ENCODE results near the gene AKR7A3. TPM values are rescaled to one million over a fixed set of nuclear protein-coding genes. Genes with fewer than 3 reads are reported as not detected.

AKR7A3 gene
- total and polyA plus RNA-seq, 12 donors, result 0.13 to 0.66 (median 0.25) TPM; not detected in 2

DNA sequence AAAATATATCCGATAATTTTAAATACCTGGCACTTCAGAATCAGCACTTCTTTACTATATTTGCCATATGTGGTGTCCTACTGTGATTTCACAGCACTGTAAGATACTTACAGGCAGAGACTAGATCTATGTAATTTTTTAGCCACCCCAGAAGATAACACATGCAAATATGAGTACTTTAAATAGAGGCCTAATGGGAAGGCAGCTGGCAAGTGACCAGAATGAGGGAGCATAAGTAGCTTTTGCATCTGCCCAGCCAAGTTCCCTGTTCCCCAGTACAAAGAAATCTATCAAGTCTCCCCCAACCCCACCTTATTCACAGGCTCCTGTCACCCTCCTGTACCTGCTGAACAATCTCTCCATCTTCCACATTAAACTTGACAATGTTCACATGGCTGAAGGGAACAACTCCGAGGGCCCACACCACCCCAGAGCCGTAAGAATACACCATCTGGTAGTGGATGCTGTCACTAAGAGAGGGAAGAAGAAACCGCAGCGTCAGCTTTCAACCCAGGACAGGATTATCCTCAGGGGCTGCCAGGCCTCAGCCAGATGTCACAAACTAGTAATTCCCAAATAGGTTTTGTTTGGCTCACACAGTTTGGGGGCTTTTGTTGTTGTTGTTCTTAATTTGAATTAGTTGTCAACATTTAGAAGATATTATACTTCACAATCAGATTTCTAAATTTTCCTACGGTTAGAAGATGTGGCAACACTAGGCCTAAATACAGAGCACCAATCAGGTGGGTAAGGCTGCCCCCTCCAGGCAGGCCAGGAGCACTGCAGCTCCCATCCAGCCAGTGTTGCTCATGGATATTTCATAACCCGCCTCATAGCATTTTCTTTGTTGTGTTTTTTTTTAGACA, 47.7 kb downstream of the AKR7A3 start:
- Histone ChIP-seq H3K4me1 (peaks cover 0 to 15% (median 0%) of the 10 kb centered on the region in 9 donors), H3K4me3 (no peak overlapping the region), H3K27ac (peak overlapping the region in 2 of 10 donors; percentile 47 to 48), H3K9me3 (no peaks in the 10 kb centered on the region), H3K36me3 (peaks cover 0 to 98% (median 76%) of the 10 kb centered on the region in 9 donors), H3K27me3 (no peaks in the 10 kb centered on the region)
- TF ChIP-seq, protein P1, sequence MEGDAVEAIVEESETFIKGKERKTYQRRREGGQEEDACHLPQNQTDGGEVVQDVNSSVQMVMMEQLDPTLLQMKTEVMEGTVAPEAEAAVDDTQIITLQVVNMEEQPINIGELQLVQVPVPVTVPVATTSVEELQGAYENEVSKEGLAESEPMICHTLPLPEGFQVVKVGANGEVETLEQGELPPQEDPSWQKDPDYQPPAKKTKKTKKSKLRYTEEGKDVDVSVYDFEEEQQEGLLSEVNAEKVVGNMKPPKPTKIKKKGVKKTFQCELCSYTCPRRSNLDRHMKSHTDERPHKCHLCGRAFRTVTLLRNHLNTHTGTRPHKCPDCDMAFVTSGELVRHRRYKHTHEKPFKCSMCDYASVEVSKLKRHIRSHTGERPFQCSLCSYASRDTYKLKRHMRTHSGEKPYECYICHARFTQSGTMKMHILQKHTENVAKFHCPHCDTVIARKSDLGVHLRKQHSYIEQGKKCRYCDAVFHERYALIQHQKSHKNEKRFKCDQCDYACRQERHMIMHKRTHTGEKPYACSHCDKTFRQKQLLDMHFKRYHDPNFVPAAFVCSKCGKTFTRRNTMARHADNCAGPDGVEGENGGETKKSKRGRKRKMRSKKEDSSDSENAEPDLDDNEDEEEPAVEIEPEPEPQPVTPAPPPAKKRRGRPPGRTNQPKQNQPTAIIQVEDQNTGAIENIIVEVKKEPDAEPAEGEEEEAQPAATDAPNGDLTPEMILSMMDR (IDR thresholded peaks at IDR 0.05), result peak; percentile 85 to 98 (median 96)
- DNase-seq (peak; percentile 33 to 51), ATAC-seq (peak; percentile 80 to 94 (median 91))
- 64 to 72% methylated on average over 7 of the region's 7 CpGs for WGBS, 2 donors
- intact Hi-C loops (cut with DNase I), result loop anchor here in 8 of 10 donors (1.0 to 10.0 kb wide), 7 partner anchors 56 to 644 kb away; partner anchors contain the start of gene ALDH4A1 (in 1 of the 8)

DNA sequence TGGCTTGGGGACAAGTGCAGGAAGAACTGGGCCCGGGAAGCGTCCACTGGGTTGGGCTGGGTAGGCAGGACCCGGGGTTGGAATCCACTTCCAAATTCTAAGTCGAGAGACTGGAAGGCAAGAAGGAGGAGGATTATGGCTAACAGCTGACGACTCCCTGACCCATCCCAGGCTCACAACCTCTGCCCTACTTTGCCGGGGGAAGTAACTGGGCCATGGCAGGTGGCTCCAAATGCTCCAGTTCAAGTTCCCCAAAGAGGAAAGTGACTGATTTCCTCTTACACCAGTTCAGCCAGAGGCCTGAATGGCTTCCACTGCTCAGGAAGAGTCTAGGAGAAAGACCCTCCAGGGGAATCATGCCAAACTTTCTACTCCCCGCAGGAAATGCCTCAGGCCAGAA, 48.7 kb downstream of the AKR7A3 start:
- Histone ChIP-seq H3K4me3 (no peak overlapping the region), H3K27ac (peak overlapping the region in 1 of 10 donors; percentile 31), H3K27me3 (no peaks in the 10 kb centered on the region), H3K36me3 (peaks cover 0 to 100% (median 76%) of the 10 kb centered on the region in 9 donors), H3K4me1 (peaks cover 0 to 15% (median 0%) of the 10 kb centered on the region in 9 donors), H3K9me3 (no peaks in the 10 kb centered on the region)
- ATAC-seq, result no peak
- TF ChIP-seq, protein P1 (IDR thresholded peaks at IDR 0.05), result no peak
- WGBS, 2 donors, result 87 to 94% methylated on average over 7 of the region's 7 CpGs
- DNase-seq, result no peak
- intact Hi-C loops (cut with DNase I), result loop anchor here in 9 of 10 donors (2.0 to 10.0 kb wide), 7 partner anchors 55 to 643 kb away; partner anchors contain the start of gene ALDH4A1 (in 2 of the 9)

DNA sequence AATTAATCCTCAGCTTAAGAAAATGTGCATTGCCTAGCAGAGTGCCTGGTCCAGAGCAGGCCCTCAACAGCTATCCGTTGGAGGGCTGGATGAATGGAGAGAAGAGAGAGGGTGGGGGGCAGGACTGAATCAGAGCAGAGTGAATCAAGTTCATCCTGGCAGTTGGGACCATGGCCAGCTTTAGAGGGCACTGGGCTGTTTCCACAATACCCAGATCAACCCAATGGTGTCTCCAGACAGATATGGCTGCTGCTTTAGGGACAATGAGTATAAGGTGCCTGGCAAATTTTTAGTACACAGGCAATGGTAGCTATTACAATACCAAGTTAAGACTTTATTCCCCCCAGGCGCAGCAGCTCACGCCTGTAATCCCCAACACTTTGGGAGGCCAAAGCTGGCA, 54.3 kb downstream of the AKR7A3 start:
- no peaks in the 10 kb centered on the region for H3K27me3 ChIP-seq
- TF ChIP-seq, protein P1 (IDR thresholded peaks at IDR 0.05), result no peak
- peaks cover 0 to 22% (median 11%) of the 10 kb centered on the region in 9 donors for H3K4me1 ChIP-seq
- H3K36me3 ChIP-seq, result peaks cover 0 to 100% (median 52%) of the 10 kb centered on the region in 9 donors
- peak overlapping the region in 1 of 10 donors; percentile 64 for H3K27ac ChIP-seq
- H3K4me3 ChIP-seq, result no peak overlapping the region
- DNase-seq (no peak), ATAC-seq (peak in 2 of 8 donors; percentile 48 to 59)
- WGBS, 2 donors, result 90 to 96% methylated on average over 3 of the region's 3 CpGs
- no peaks in the 10 kb centered on the region for H3K9me3 ChIP-seq
- intact Hi-C loops (cut with DNase I), result loop anchor here in 1 of 10 donors (10.0 kb wide), 1 partner anchor 329 kb away; the partner anchor contains the start of gene ALDH4A1

Other genes with a start within 250 kb of the AKR7A3 start
- 100 to 1,000 TPM in 2 of 10 donors, 10 to 100 TPM in 8; 60.0 to 115 (median 90.6) TPM for gene UBR4, start 78.5 kb downstream of the AKR7A3 start, total RNA-seq
- 10 to 100 TPM; 74.1 to 97.9 TPM for gene UBR4, start 78.5 kb downstream of the AKR7A3 start, polyA plus RNA-seq
- 10 to 100 TPM; 23.6 to 33.2 (median 27.6) TPM for gene EMC1, start 37.2 kb downstream of the AKR7A3 start, total RNA-seq
- gene EMC1, start 37.2 kb downstream of the AKR7A3 start, polyA plus RNA-seq, result 10 to 100 TPM; 14.9 to 15.7 TPM
- 10 to 100 TPM in 7 of 10 donors, 1 to 10 TPM in 3; 8.4 to 21.0 (median 12.0) TPM for gene MRTO4, start 37.0 kb downstream of the AKR7A3 start, total RNA-seq
- 10 to 100 TPM; 25.8 to 52.2 TPM for gene MRTO4, start 37.0 kb downstream of the AKR7A3 start, polyA plus RNA-seq
- gene AKR7A2, start 23.4 kb upstream of the AKR7A3 start, total RNA-seq, result 10 to 100 TPM; 30.6 to 48.5 (median 43.3) TPM
- 10 to 100 TPM in 1 of 2 donors, 1 to 10 TPM in 1; 6.8 to 26.2 TPM for gene AKR7A2, start 23.4 kb upstream of the AKR7A3 start, polyA plus RNA-seq
- gene SLC66A1, start 23.6 kb upstream of the AKR7A3 start, total RNA-seq, result 1 to 10 TPM; 4.2 to 7.8 (median 6.5) TPM
- 10 to 100 TPM; 16.9 to 18.0 TPM for gene SLC66A1, start 23.6 kb upstream of the AKR7A3 start, polyA plus RNA-seq
- 100 to 1,000 TPM; 207 to 307 (median 228) TPM for gene CAPZB, start 196.8 kb upstream of the AKR7A3 start, total RNA-seq
- 100 to 1,000 TPM; 158 to 236 TPM for gene CAPZB, start 196.8 kb upstream of the AKR7A3 start, polyA plus RNA-seq